Sigmoid colon (tissue), 7 donors: Measurements from ENCODE around the gene IL33. TPM values are rescaled to one million over a fixed set of nuclear protein-coding genes. Genes with fewer than 3 reads are reported as not detected.

Experiments
- DNase-seq: peaks from one replicate; pipeline ENCODE4 v3.0.0-alpha.2; 2019
- H3K27ac ChIP-seq, 4 donors: fragments of 200-600 bp; sonication (generic); one replicate each; pipeline ENCODE4 v1.5.1; 2016 to 2019; ENCODE audit warnings: mild to moderate bottlenecking in 1 of 4
- H3K27me3 ChIP-seq, 3 donors: fragments of 200-600 bp; sonication (generic); one replicate each; pipeline ENCODE4 v1.5.1; 2019; ENCODE audit warnings: mild to moderate bottlenecking in 1 of 3
- H3K36me3 ChIP-seq, 4 donors: fragments of 200-600 bp; sonication (generic); one replicate each; pipeline ENCODE4 v1.5.1; 2016 to 2019
- H3K4me1 ChIP-seq, 4 donors: fragments of 200-600 bp; sonication (generic); one replicate each; pipeline ENCODE4 v1.5.1; 2017 to 2019
- H3K4me3 ChIP-seq, 4 donors: fragments of 200-600 bp; sonication (generic); one replicate each; pipeline ENCODE4 v1.5.1; 2017 to 2019; ENCODE audit warnings: mild to moderate bottlenecking in 2 of 4, moderate library complexity in 1 of 4
- H3K9me3 ChIP-seq, 4 donors: fragments of 200-600 bp in 3 of 4; sonication (generic) in 3 of 4; one replicate each; pipeline versions ENCODE4 v1.5.1 to v1.6.1; 2013 to 2019
- CTCF ChIP-seq, 4 experiments: fragments of 450-650 bp in 3 of 4; fragments of 200-600 bp in 1 of 4; IDR thresholded peaks; one replicate each; pipeline ENCODE4 v1.5.1; 2016 to 2019; ENCODE audit warnings: antibody characterized with exemption in 4 of 4, mild to moderate bottlenecking in 3 of 4, moderate library complexity in 2 of 4
- EP300 ChIP-seq, 4 donors: sonication (generic); formaldehyde crosslinking; IDR thresholded peaks; one replicate each; pipeline ENCODE4 v1.6.1; 2017; ENCODE audit warnings: antibody characterized with exemption in 4 of 4
- POLR2A ChIP-seq, 2 donors: fragments of 450-650 bp; IDR thresholded peaks; one replicate each; pipeline ENCODE4 v1.6.1; 2016; ENCODE audit warnings: antibody characterized with exemption in 2 of 2, mild to moderate bottlenecking in 2 of 2, moderate library complexity in 2 of 2
- POLR2AphosphoS5 ChIP-seq, 4 donors: sonication (generic); formaldehyde crosslinking; IDR thresholded peaks; one replicate each; pipeline ENCODE4 v1.6.1; 2017; ENCODE audit warnings: antibody characterized with exemption in 4 of 4
- WGBS, 2 donors: extraction: QIAGEN DNeasy Blood & Tissue Kit; methylation state at CpG; one replicate each; pipeline ENCODE4 v1.1.7; 2013; 5-methylcytosine and 5-hydroxymethylcytosine counted together
- intact Hi-C: fragments of 100-400 bp; cut with DNase I; formaldehyde crosslinking; loops from one replicate; pipeline ENCODE4 v1.15.1; 2023
- polyA plus RNA-seq, 3 donors: library from polyadenylated mRNA; stranded (reverse); fragments of 200-250 nt; gene quantifications; one replicate each; pipeline ENCODE4 v1.2.3, GENCODE V29; 2013
- total RNA-seq, 4 donors: library from RNA; depleted of rRNA; stranded (reverse); fragments of >200 nt; gene quantifications; one replicate each; pipeline ENCODE4 v1.1.0, GENCODE V29; 2016
- donor health status: healthy with polysubstance abuse.
- donor health status: Bipolar disorder and iron deficiency.
- donor health status: healthy.

IL33 gene
- total and polyA plus RNA-seq, 7 donors = 1.6 to 73.2 (median 33.5) TPM

DNA sequence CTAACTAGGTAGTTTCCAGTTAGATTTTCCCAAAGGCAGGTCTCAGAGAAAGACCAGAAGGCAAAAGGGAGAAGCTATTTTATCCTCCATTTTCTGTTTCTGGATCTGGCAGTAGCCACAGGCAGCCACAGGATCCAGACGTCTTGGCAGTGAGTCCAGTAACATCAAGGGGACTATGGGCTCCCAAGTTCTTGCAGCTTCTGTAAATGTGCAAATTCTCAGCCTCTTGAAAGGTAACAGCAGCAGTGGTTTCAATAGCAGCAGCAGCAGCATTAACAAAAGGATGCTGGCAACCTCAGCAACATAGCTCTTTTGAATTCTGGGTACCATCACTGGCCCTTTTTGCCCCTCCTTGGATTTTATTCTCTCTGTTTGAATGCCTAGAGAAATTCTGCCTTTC lies 27.1 kb upstream of the IL33 start:
- TF ChIP-seq CTCF (IDR thresholded peaks at IDR 0.05) (no peak), EP300 (IDR thresholded peaks at IDR 0.05) (no peak), POLR2A (IDR thresholded peaks at IDR 0.05) (no peak), POLR2AphosphoS5 (IDR thresholded peaks at IDR 0.05) (no peak)
- Histone ChIP-seq H3K4me1 (peaks cover 0 to 9% (median 7%) of the 10 kb centered on the region in 4 donors), H3K36me3 (no peaks in the 10 kb centered on the region), H3K4me3 (no peak overlapping the region), H3K27ac (no peak overlapping the region), H3K9me3 (no peaks in the 10 kb centered on the region), H3K27me3 (no peaks in the 10 kb centered on the region)
- intact Hi-C loops = no loop called here
- no peak for DNase-seq
- 48 to 67% methylated on average over 1 of the region's 1 CpG for WGBS, 2 donors

- Histone ChIP-seq H3K4me1 (peaks cover 0 to 9% (median 7%) of the 10 kb centered on the region in 4 donors), H3K9me3 (no peaks in the 10 kb centered on the region), H3K27me3 (no peaks in the 10 kb centered on the region), H3K36me3 (no peaks in the 10 kb centered on the region), H3K4me3 (no peak overlapping the region), H3K27ac (no peak overlapping the region)
- intact Hi-C loops = no loop called here
- no peak for DNase-seq
- 90 to 92% methylated on average over 3 of the region's 3 CpGs for WGBS, 2 donors
- TF ChIP-seq POLR2AphosphoS5 (IDR thresholded peaks at IDR 0.05) (no peak), POLR2A (IDR thresholded peaks at IDR 0.05) (no peak), CTCF (IDR thresholded peaks at IDR 0.05) (no peak), EP300 (IDR thresholded peaks at IDR 0.05) (no peak)
Observed at GRCh38 chr9:6188906-6189305, 26.7 kb upstream of the IL33 start.

DNA sequence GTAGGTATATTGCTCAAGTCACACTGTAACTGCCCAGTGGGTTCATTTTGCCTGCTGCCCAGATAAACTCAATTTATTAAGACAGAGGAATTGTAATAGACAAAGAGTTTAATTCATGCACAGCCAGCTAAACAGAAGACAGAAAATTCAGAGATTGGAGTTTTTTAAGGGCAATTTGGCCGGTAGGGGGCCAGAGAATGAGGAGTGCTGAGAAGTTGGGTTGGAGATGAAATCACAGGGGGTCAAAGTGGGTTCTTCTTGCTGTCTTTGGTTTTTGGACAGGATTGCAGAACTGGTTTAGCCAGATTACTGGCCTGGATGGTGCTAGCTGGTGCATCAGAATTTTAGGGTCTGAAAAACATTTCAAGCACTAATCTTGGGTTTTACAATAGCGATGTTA lies 20.7 kb upstream of the IL33 start:
- TF ChIP-seq POLR2A (IDR thresholded peaks at IDR 0.05) (no peak), POLR2AphosphoS5 (IDR thresholded peaks at IDR 0.05) (no peak), EP300 (IDR thresholded peaks at IDR 0.05) (no peak), CTCF (IDR thresholded peaks at IDR 0.05) (no peak)
- no peaks in the 10 kb centered on the region for H3K36me3 ChIP-seq
- no peaks in the 10 kb centered on the region for H3K9me3 ChIP-seq
- no peak overlapping the region for H3K4me3 ChIP-seq
- DNase-seq = no peak
- H3K27me3 ChIP-seq = no peaks in the 10 kb centered on the region
- no peak overlapping the region for H3K27ac ChIP-seq
- intact Hi-C loops = no loop called here
- H3K4me1 ChIP-seq = no peaks in the 10 kb centered on the region
- WGBS, 2 donors = 81 to 85% methylated on average over 2 of the region's 2 CpGs

DNA sequence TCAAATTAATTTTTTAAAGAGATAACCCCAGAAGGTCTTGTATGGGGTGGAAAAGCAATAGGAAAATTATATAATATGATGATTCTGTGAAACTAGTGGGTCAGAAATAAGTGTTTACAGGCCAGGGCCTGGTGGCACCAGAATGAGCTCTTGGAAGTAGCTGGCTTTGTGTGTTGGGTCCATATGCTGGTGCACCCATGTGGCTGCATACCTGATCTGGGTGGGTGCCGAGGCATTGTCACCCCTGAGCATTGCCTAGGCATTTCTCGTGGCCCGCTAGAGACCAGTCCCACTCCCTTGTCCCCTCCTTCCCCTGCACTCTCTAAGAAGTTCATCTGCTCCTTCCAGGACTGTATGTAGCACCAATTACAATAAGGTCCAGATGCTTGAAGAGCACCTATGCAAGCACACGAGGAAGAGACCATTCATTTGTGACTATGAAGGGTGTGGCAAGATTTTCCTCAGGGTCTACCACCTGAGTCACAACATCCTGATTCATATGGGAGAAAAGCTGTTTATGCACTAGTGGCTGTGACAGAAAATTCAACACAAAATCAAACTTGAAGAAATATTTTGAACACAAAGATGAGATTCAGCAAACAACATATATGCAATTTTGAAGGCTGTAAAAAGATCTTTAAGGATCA lies 19.8 kb upstream of the IL33 start:
- H3K36me3 ChIP-seq = no peaks in the 10 kb centered on the region
- no peak for TF ChIP-seq CTCF (IDR thresholded peaks at IDR 0.05)
- no peak for TF ChIP-seq POLR2AphosphoS5 (IDR thresholded peaks at IDR 0.05)
- no peak for TF ChIP-seq POLR2A (IDR thresholded peaks at IDR 0.05)
- TF ChIP-seq EP300 (IDR thresholded peaks at IDR 0.05) = no peak
- 77 to 84% methylated on average over 4 of the region's 4 CpGs for WGBS, 2 donors
- no peaks in the 10 kb centered on the region for H3K27me3 ChIP-seq
- intact Hi-C loops = loop anchor here (2.0 kb wide), 1 partner anchor 111 kb away; no protein-coding TSS in a partner anchor
- no peak overlapping the region for H3K4me3 ChIP-seq
- no peaks in the 10 kb centered on the region for H3K4me1 ChIP-seq
- H3K27ac ChIP-seq = no peak overlapping the region
- H3K9me3 ChIP-seq = no peaks in the 10 kb centered on the region
- no peak for DNase-seq

GRCh38 chr9:6197330-6197729 lies 18.3 kb upstream of the IL33 start:
- Histone ChIP-seq H3K4me1 (no peaks in the 10 kb centered on the region), H3K4me3 (no peak overlapping the region), H3K9me3 (no peaks in the 10 kb centered on the region), H3K36me3 (no peaks in the 10 kb centered on the region), H3K27me3 (no peaks in the 10 kb centered on the region), H3K27ac (peak overlapping the region in 1 of 4 donors; percentile 5)
- intact Hi-C loops = loop anchor here (2.0 kb wide), 1 partner anchor 109 kb away; no protein-coding TSS in a partner anchor
- TF ChIP-seq POLR2AphosphoS5 (IDR thresholded peaks at IDR 0.05) (no peak), CTCF (IDR thresholded peaks at IDR 0.05) (peak; percentile 18 to 60 (median 30))
- 26 to 59% methylated on average over 3 of the region's 3 CpGs for WGBS, 2 donors
- DNase-seq = no peak
